Bone marrow (tissue), 2 donors: ENCODE measurements around the gene SMPD4.
"Not testable (repeated sequence)": the region's sequence is repeated elsewhere in the genome, so short reads cannot be mapped to it uniquely, and the experiment has no call there.

Source experiments
- DNase-seq, 2 donors: peaks; one replicate each; lab custom pipeline; 2025; lab: John Stamatoyannopoulos, UW

The SMPD4 gene

GRCh38 chr2:130187859-130188792 is 6.7 kb upstream of the SMPD4 start:
- DNase-seq = not testable (repeated sequence)

DNA sequence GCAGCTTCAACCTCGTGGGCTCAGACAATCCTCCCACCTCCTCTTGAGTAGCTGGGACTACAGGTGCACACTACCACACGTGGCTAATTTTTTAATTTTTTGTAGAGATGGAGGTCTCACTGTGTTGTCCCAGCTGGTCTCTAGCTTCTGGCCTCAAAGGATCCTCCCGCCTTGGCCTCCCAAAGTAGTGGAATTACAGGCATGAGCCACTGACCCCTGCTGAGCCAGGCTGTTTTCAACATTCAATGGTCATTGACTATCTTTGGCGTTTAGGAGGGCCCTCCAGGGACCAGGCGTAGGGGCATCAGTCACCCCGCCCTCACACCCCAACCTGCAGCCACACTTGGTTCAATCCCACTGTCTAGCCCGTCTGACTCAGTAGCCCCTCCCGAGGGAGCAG is 5.9 kb upstream of the SMPD4 start:
- DNase-seq = no peak

DNA sequence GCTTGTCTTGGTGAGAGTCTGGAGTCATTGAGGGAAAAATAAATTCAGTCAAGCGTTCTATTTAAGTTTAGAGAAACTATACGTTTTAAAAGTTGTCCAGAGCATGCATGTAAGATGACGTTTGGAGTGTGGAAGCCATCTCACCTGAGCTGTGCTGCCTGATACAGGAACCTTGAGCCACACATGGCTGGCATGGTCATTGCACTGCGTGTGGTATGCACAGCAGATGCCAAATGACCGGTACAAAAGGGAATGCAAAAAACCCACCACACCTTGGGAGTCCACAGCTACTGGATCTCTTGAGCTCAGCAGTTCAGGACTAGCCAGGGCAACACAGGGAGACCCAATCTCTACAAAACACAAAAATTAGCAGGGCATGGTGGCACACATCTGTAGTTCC is 5.0 kb upstream of the SMPD4 start:
- no peak for DNase-seq

DNA sequence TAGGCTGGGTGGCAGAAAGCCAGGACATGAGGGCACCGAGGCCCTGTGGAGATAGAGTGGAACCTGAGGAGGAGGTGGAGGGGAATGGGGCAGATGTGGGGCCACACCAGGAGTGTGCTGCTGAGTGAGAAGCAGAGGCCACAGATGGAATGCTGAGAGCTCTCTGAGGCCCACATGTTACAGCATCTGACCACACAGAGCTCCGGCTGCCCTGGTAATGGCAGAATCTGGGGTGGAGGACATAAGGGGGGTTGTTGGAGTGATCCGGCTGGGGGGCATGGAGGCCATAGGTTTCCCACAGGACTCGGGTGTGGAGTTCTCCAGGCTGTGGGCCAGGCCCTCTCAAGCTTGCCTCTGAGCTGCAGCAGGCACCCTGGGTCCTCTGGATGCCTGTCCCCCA is 4.5 kb upstream of the SMPD4 start:
- no peak for DNase-seq

GRCh38 chr2:130185436-130185835 is 4.0 kb upstream of the SMPD4 start:
- no peak for DNase-seq

DNA sequence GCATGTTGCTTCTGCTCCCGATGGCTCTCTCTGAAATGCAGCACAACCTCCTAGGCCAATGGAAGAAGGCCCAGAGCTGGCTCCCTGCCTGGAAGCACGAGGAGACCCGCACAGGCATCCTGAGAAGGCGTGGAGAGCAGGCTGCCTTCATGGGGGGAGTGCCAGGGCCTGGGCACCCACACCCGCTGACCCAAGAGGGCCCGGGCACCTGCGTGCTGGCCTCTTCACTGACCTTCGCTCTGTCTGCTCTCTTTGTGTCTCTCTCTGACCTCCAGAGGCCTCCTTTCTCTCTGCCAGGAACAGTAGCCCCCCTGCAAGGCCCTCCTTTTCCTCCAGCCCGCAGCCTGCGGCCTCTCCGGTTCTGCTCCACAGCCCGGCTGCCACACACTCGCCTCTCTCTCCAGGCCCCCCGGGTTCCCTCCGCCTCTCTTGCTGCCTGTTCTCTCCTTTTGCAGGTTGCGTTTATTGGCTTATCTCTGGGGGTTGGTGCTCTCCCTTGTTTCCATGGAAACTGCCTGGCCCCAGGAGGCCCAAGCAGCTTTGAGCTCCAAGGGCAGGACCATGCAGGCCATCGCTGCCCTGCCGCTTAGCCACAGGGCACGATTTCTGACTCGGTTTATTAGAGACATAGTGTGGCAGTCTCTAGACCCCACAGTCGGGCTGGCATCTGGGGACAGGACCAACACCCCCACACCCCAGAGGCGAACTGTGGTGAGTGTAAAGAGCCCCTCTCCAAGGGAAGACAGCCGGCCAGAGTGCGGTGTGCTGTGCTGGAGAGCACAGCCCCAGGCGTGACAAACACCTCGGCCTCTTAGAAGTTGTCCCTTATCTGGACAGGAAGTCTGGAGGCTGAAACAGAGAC is 2.3 kb upstream of the SMPD4 start:
- no peak for DNase-seq

DNA sequence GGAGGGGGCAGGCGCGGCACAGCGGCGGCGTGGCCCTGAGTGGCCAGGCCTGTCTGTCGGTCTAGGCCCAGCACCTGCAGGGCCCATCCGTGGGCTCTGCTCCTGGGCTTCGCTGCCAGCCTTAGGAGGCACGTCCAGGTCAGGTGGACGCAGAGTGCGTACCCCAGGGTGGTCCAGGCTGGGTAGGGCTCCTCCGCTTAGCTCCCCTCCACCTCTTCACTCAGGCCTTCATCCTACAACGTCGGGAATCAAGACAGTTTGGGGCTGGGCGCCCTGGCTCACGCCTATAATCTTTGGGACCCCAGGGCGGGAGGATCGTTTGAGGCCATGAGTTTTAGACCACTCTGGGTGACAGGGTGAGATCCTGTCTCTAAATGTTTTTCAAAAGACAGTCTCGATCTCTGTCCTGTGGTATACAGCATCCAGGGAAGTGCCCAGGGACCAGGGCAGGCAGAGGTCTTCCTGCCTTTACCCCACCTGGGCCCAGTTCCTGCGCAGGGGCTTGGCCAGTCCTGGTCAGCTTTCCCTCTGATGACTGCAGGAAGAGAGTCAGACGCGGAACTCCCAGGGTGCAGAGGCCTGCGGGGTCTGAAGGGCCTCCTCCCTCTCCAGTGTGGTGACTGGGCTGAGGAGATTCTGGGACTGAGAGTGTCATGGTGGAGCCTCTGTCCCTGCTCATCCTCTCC is 1.6 kb upstream of the SMPD4 start:
- not testable (repeated sequence) for DNase-seq

DNA sequence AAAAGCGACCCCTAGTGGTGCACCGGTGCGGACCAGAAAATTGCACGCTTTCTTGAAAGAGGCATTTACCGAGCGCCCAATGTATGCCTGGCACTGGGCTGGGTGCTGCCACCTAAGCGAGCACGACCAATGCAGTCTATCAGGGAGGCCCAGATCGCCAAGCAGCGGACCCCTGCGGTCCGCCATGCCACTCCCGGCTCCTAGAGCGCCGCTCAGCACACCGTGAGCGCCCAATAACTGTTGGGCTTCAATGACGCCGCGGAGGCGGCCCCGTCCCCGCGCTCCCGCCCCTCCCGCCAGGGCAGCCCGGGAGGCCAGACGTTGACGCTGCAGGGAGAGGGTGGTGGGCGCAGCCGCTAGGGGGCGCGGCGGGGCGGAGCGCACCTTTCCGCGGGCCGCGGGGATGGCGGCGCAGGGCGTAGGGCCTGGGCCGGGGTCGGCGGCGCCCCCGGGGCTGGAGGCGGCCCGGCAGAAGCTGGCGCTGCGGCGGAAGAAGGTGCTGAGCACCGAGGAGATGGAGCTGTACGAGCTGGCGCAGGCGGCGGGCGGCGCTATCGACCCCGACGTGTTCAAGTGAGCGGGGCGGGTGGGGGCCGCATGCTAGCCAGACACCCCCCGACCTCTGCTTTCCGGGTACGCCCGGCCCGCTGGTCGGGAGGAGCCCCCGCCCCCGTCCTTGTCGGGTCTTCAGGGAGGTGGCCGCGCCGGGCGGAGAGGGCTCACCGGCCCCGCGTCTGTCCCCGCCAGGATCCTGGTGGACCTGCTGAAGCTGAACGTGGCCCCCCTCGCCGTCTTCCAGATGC is 679 bp upstream of the SMPD4 start, which contains the start of gene MZT2B:
Gene MZT2B, plus strand, starts transcription at position 383 of the 803 bp plus-strand sequence. Its CDS starts 21 bp downstream, at position 404.
- peak; percentile 56 to 93 for DNase-seq

- not testable (repeated sequence) for DNase-seq
These were observed 738 bp downstream of the SMPD4 start for GRCh38 chr2:130180404-130181324.

DNA sequence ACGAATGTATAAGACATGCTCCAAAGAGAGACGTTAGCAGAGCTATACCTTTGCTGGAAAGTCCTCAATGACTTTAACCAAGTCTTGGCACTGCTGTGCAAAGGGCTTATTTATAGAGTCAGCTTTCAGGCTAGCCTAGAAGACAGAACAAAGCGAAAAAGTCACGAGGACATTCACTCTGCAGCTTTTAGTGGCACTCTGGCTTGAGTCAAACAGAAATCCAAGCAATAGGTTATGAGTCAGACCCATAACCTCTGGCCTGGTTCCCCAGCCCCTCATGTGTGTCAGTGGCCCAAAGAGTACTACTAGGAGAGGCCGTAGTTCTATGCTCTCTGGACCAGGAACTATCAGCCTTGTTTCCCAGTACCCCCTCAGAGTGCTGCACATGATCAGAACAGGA is 6.5 kb downstream of the SMPD4 start:
- not testable (repeated sequence) for DNase-seq

- DNase-seq = no peak
These were observed 11.5 kb downstream of the SMPD4 start for GRCh38 chr2:130169896-130170295.

- DNase-seq = not testable (repeated sequence)
These were observed 12.2 kb downstream of the SMPD4 start for GRCh38 chr2:130169163-130169562.

GRCh38 chr2:130166611-130167010 is 14.8 kb downstream of the SMPD4 start:
- not testable (repeated sequence) for DNase-seq

DNA sequence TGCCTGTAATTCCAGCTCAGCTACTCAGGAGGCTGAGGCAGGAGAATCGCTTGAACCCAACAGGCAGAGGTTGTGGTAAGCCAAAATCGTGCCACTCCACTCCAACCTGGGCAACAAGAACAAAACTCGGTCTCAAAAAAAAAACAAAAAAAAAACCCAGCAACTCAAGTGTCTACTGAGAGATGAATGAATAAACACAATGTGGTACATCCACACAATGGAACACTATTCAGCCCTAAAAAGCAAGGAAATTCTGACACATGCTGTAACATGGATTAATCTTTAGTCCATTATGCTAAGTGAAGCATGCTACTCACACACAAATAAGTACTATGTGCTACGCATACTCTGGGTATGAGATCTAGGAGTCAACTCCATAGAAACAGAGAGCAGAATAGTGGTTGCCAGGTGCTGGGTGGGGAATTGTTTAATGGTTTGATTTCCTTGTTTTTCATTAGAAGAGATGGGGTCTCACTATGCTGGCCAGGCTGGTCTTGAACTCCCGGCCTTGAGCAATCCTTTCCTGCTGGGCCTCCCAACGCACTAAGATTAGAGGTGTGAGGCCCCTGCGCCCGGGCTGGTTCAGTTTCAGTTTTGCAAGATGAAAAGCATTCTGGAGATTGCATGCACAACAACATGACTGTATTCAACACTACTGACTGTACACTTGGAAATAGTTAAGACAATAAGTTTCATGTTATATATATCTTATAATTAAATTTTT is 15.9 kb downstream of the SMPD4 start:
- no peak for DNase-seq

- DNase-seq = no peak
These were observed 18.4 kb downstream of the SMPD4 start for GRCh38 chr2:130162968-130163367.

GRCh38 chr2:130162486-130162885 is 18.9 kb downstream of the SMPD4 start:
- not testable (repeated sequence) for DNase-seq

GRCh38 chr2:130160838-130161705 is 20.3 kb downstream of the SMPD4 start:
- DNase-seq = not testable (repeated sequence)

DNA sequence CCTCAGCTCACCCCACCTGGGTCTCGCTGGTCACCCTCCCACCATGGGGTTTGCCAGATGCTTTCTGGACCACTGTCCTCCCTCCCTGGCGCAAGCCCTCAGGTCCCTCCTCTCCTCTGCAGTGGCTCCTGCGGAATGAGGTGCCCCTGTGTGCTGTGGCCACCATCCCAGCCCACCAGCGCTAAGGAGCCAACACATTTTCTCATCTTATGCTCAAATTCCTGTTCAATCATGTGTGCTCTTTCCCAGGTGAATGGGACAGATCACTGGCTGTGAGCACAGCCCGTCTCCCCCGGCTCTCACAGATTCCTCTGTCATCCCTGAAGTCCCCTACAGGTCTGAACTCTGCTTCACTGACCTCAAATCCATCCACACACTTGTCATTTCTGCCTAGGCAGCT is 21.3 kb downstream of the SMPD4 start:
- DNase-seq = no peak
